Stimulated activated CD8-positive, alpha-beta memory T cell treated with anti-CD3 and anti-CD28 coated beads, Interleukin-4, amount 100 ng/mL, for 4 hours (primary cell): ENCODE data around the gene CA4.
"Not testable (repeated sequence)": the region's sequence is repeated elsewhere in the genome, so short reads cannot be mapped to it uniquely, and the experiment has no call there.

Experiments used
- DNase-seq, 2 donors: peaks; one replicate each; pipeline ENCODE4 v3.0.0-alpha.2; 2020; ENCODE audit warnings: low read depth in 2 of 2, low spot score in 1 of 2

Gene CA4

GRCh38 chr17:60149691-60150582 lies at the start of gene CA4:
CA4 (plus strand) TSS chr17:60149973; CDS start chr17:60150035, 62 bp downstream.
- DNase-seq, result no peak

- DNase-seq, result not testable (repeated sequence)
Observed at GRCh38 chr17:60100577-60100976, 49.2 kb upstream of the CA4 start.

GRCh38 chr17:60102015-60102631 lies 47.6 kb upstream of the CA4 start:
- not testable (repeated sequence) for DNase-seq

GRCh38 chr17:60102632-60103096 lies 47.1 kb upstream of the CA4 start:
- DNase-seq, result no peak

GRCh38 chr17:60103957-60104356 lies 45.8 kb upstream of the CA4 start:
- DNase-seq, result no peak

GRCh38 chr17:60106340-60107059 lies 43.3 kb upstream of the CA4 start:
- DNase-seq, result no peak

GRCh38 chr17:60107526-60108257 lies 42.1 kb upstream of the CA4 start:
- no peak for DNase-seq

GRCh38 chr17:60108309-60108708 lies 41.5 kb upstream of the CA4 start:
- DNase-seq, result not testable (repeated sequence)

- no peak for DNase-seq
Observed at GRCh38 chr17:60108712-60109111, 41.1 kb upstream of the CA4 start.

- DNase-seq, result no peak
Observed at GRCh38 chr17:60109161-60109560, 40.6 kb upstream of the CA4 start.

- no peak for DNase-seq
Observed at GRCh38 chr17:60110586-60110985, 39.2 kb upstream of the CA4 start.

- not testable (repeated sequence) for DNase-seq
Observed at GRCh38 chr17:60111661-60112060, 38.1 kb upstream of the CA4 start.

- DNase-seq, result not testable (repeated sequence)
Observed at GRCh38 chr17:60115364-60115763, 34.4 kb upstream of the CA4 start.

- DNase-seq, result not testable (repeated sequence)
Observed at GRCh38 chr17:60116196-60116595, 33.6 kb upstream of the CA4 start.

GRCh38 chr17:60119162-60119561 lies 30.6 kb upstream of the CA4 start:
- DNase-seq, result not testable (repeated sequence)

GRCh38 chr17:60119807-60120748 lies 29.7 kb upstream of the CA4 start:
- not testable (repeated sequence) for DNase-seq

GRCh38 chr17:60127068-60128064 lies 22.4 kb upstream of the CA4 start:
- no peak for DNase-seq

- no peak for DNase-seq
Observed at GRCh38 chr17:60128171-60128859, 21.5 kb upstream of the CA4 start.
